Measurements from ENCODE around the gene GIGYF2. TPM values are rescaled to one million over a fixed set of nuclear protein-coding genes. Genes with fewer than 3 reads are reported as not detected.

The GIGYF2 gene
- total RNA-seq, 1 donor from 2014 or later = 70.5 TPM

DNA sequence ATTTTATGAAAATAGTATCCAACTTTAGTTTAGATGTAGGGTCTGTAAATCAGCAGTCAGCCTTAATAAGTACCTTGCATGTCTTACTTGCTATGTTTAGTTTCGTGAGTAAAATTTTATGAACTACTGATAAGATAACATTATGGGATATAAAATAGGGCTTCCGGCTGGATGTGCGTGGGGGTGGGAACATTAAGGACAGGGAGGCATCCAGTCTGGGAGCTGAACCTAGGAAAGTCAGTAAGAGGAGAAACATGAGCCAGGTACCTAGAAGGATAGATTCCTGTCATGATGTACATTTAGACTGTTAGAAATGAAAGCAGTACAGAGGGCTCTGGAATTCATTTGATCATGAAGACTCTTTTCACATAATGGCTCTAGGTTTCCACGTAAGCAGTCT lies 92.0 kb downstream of the GIGYF2 start:
- no peak for ATAC-seq
- intact Hi-C loops (cut with DNase I) = no loop called here
- no peak for TF ChIP-seq CTCF (IDR thresholded peaks at IDR 0.05)
- no peak for DNase-seq
- Histone ChIP-seq H3K27ac (no peak overlapping the region), H3K36me3 (peaks cover 78% of the 10 kb centered on the region), H3K27me3 (no peaks in the 10 kb centered on the region), H3K9me3 (no peaks in the 10 kb centered on the region), H3K4me3 (no peak overlapping the region), H3K4me1 (no peaks in the 10 kb centered on the region)

- H3K9me3 ChIP-seq = no peaks in the 10 kb centered on the region
- no peak overlapping the region for H3K4me3 ChIP-seq
- H3K27me3 ChIP-seq = no peaks in the 10 kb centered on the region
- ATAC-seq (no peak), DNase-seq (no peak)
- no peaks in the 10 kb centered on the region for H3K4me1 ChIP-seq
- TF ChIP-seq CTCF (IDR thresholded peaks at IDR 0.05) = no peak
- no peak overlapping the region for H3K27ac ChIP-seq
- H3K36me3 ChIP-seq = peaks cover 94% of the 10 kb centered on the region
- intact Hi-C loops (cut with DNase I) = no loop called here
Observed at GRCh38 chr2:232791518-232791917, 94.4 kb downstream of the GIGYF2 start.

DNA sequence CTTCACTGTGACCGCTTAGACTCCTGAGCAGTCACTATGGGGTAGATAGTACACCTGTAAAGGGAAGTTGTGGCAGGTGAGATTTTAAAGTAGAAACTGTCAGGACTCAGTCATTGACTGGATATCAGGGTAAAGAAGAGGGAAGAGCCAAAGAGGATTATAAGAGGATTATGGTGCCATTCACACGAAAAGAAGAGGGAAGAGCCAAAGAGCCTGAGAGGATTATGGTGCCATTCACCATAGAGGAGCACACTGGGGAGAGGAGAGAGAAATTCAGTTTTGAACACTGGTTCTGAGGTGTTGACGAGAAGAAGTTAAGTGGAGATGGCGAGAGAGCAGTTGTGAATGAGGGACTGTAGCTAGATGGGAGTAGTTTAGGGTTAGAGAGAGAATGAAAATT lies 96.1 kb downstream of the GIGYF2 start:
- intact Hi-C loops (cut with DNase I) = no loop called here
- no peaks in the 10 kb centered on the region for H3K27me3 ChIP-seq
- no peak for TF ChIP-seq CTCF (IDR thresholded peaks at IDR 0.05)
- peaks cover 96% of the 10 kb centered on the region for H3K36me3 ChIP-seq
- H3K4me1 ChIP-seq = no peaks in the 10 kb centered on the region
- H3K9me3 ChIP-seq = no peaks in the 10 kb centered on the region
- ATAC-seq (no peak), DNase-seq (no peak)
- H3K4me3 ChIP-seq = no peak overlapping the region
- no peak overlapping the region for H3K27ac ChIP-seq

DNA sequence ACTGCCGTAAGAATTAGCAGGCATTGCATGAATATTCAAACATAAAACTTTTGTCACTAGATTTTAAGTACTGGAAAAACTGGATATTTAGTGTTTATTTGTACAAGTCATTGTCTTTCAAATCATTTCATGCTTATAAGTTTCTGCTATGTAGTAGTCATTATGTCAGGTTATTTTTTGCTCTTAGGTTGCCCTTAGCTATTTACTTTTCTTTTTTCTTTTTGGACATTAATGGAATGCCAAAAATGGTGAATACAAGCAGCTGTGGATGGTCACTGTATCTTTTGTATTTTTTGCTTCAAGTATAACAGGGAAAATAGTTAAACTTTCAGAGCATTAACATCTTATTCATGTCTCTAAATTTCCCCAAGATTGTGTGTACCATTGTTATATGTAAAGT lies 97.8 kb downstream of the GIGYF2 start:
- H3K27ac ChIP-seq = no peak overlapping the region
- H3K36me3 ChIP-seq = peaks cover 80% of the 10 kb centered on the region
- TF ChIP-seq CTCF (IDR thresholded peaks at IDR 0.05) = no peak
- intact Hi-C loops (cut with DNase I) = no loop called here
- no peaks in the 10 kb centered on the region for H3K4me1 ChIP-seq
- DNase-seq = no peak
- no peak overlapping the region for H3K4me3 ChIP-seq
- ATAC-seq = no peak
- H3K9me3 ChIP-seq = no peaks in the 10 kb centered on the region
- no peaks in the 10 kb centered on the region for H3K27me3 ChIP-seq

DNA sequence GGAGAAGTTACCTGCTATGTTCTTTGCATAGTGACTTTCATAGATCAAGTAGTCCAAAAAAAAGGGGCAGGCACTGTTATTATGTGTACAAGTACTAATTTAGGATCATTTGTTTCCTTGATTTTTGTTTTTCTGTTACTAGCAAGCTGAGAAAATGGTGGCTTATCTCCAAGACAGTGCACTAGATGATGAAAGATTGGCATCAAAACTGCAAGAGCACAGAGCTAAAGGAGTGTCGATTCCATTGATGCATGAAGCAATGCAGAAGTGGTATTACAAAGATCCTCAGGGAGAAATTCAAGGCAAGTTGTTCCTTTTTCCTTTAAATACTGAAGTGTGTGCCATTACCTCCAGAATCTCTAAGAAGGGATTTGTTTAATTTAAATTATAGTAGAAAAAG lies 98.8 kb downstream of the GIGYF2 start:
- H3K9me3 ChIP-seq = no peaks in the 10 kb centered on the region
- DNase-seq (no peak), ATAC-seq (no peak)
- H3K4me3 ChIP-seq = no peak overlapping the region
- no peak overlapping the region for H3K27ac ChIP-seq
- no peaks in the 10 kb centered on the region for H3K27me3 ChIP-seq
- intact Hi-C loops (cut with DNase I) = no loop called here
- peaks cover 74% of the 10 kb centered on the region for H3K36me3 ChIP-seq
- no peaks in the 10 kb centered on the region for H3K4me1 ChIP-seq
- no peak for TF ChIP-seq CTCF (IDR thresholded peaks at IDR 0.05)

DNA sequence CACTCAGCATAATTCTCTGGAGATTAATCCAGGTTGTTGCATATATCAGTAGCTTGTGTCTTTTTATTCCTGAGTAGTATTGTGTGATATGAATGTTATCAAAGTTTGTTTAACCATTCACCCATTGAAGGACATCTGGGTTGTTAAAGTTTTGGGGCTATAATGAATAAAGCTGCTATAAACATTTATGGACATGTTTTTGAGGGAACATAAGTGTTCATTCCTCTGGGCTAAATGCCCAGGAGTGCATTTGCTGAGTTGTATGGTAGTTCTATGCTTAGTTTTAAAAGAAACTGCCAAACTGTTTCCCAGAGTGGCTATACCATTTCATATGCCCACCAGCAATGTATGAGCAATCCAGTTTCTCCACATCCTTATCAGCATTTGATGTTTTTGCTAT lies 101.1 kb downstream of the GIGYF2 start:
- intact Hi-C loops (cut with DNase I) = no loop called here
- Histone ChIP-seq H3K36me3 (peaks cover 57% of the 10 kb centered on the region), H3K9me3 (no peaks in the 10 kb centered on the region), H3K4me1 (no peaks in the 10 kb centered on the region), H3K4me3 (no peak overlapping the region), H3K27me3 (no peaks in the 10 kb centered on the region), H3K27ac (no peak overlapping the region)
- DNase-seq (no peak), ATAC-seq (no peak)
- no peak for TF ChIP-seq CTCF (IDR thresholded peaks at IDR 0.05)
